ENCODE measurements around the gene AFF4. TPM values are rescaled to one million over a fixed set of nuclear protein-coding genes. Genes with fewer than 3 reads are reported as not detected.
A peak's percentile ranks its signal among the peaks of the same experiment; 100 is the strongest.

Gene AFF4
- total and polyA plus RNA-seq, 2 donors (not counting 1 experiment from before 2014, with no cell fraction given): 16.2 to 81.5 TPM

DNA sequence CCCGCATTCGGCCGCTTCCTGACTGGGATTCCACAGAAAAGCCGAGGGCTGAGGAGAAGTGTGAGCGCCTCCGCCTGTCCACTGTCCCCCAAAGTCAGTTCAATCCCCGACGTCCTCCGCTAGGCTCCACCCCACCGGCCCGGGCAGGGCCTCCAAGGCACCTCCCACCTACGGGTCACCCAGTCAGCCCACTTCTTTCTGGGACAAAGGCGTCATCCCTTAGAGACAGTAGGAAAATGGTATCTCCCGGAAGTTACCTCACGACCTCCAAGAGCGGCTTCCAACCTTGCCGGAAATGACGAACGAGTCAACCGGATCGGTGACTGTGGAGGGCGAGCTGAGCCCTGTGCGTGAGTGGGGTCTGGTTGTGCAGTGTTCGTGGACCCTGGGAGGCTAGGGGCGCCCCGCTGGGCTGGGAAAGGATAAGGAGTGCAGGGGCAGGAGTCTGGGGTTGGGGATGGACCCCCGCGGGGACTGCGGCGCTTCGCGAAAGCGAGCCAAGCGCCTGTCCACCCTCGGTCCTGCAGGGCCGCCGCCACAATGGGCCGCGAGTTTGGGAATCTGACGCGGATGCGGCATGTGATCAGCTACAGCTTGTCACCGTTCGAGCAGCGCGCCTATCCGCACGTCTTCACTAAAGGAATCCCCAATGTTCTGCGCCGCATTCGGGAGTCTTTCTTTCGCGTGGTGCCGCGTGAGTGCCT, 96.9 kb downstream of the AFF4 start, which contains the start of the genes GDF9 and UQCRQ:
Gene GDF9, minus strand, starts transcription at position 128 of the 704 bp plus-strand sequence. CDS start 1,936 bp downstream, outside the sequence.
Gene UQCRQ, plus strand, starts transcription at position 301 of the 704 bp plus-strand sequence. Its CDS starts 240 bp downstream, at position 541.
- Histone ChIP-seq H3K4me1 (ENCODE audit: control insufficient read depth in 2 of 2, insufficient read depth in 2 of 2, low read length in 2 of 2) (peaks cover 16 to 19% of the 10 kb centered on the region in 2 donors), H3K4me2 (replicated peaks; ENCODE audit: low read depth, low read length, poor library complexity, severe bottlenecking) (peak within 1 kb of the TSS; percentile 88), H3K9ac (ENCODE audit: low read length) (peak within 1 kb of the TSS; percentile 94), H4K20me1 (ENCODE audit: control insufficient read depth, insufficient read depth, low read length, poor library complexity, severe bottlenecking) (no peaks in the 10 kb centered on the region), H2AFZ (ENCODE audit: insufficient read depth, low read depth, low read length, poor library complexity, severe bottlenecking) (peak within 1 kb of the TSS; percentile 98), H3K27ac (ENCODE audit: low read length in 2 of 2) (peak within 1 kb of the TSS; percentile 92 to 93), H3K79me2 (ENCODE audit: control insufficient read depth, insufficient read depth, low read length) (no peaks in the 10 kb centered on the region), H3K9me3 (ENCODE audit: control extremely low read depth in 1 of 3, control insufficient read depth in 2 of 3, insufficient read depth in 1 of 3, low read length in 2 of 3) (no peaks in the 10 kb centered on the region), H3K36me3 (replicated peaks in 1 of 2; ENCODE audit: control extremely low read depth in 1 of 2, control insufficient read depth in 1 of 2, extremely low read depth in 1 of 2, insufficient read depth in 2 of 2, low read length in 1 of 2) (peaks cover 0 to 8% of the 10 kb centered on the region in 2 experiments), H3K4me3 (ENCODE audit: control extremely low read depth in 1 of 5, extremely low read depth in 1 of 5, insufficient read depth in 1 of 5, low read depth in 2 of 5, low read length in 4 of 5) (peak within 1 kb of the TSS; percentile 67 to 93 (median 81)), H3K27me3 (replicated peaks in 1 of 4; ENCODE audit: control extremely low read depth in 1 of 4, control insufficient read depth in 3 of 4, insufficient read depth in 4 of 4, low read length in 3 of 4) (no peaks in the 10 kb centered on the region)
- CTCF ChIA-PET: interaction anchor here (1.0 to 2.9 kb wide), 4 partner anchors 10 to 366 kb away, joined by 4 to 13 read pairs (median 6); partner anchors contain the start of gene SHROOM1
- Mint-ChIP-seq H3K9me3 (ENCODE audit: insufficient read depth) (no peaks in the 10 kb centered on the region), H3K27me3 (no peaks in the 10 kb centered on the region), H3K27ac (peak within 1 kb of the TSS; percentile 98), H3K4me1 (peaks cover 26% of the 10 kb centered on the region), H3K4me3 (peak within 1 kb of the TSS; percentile 93)
- TF ChIP-seq, protein P1, sequence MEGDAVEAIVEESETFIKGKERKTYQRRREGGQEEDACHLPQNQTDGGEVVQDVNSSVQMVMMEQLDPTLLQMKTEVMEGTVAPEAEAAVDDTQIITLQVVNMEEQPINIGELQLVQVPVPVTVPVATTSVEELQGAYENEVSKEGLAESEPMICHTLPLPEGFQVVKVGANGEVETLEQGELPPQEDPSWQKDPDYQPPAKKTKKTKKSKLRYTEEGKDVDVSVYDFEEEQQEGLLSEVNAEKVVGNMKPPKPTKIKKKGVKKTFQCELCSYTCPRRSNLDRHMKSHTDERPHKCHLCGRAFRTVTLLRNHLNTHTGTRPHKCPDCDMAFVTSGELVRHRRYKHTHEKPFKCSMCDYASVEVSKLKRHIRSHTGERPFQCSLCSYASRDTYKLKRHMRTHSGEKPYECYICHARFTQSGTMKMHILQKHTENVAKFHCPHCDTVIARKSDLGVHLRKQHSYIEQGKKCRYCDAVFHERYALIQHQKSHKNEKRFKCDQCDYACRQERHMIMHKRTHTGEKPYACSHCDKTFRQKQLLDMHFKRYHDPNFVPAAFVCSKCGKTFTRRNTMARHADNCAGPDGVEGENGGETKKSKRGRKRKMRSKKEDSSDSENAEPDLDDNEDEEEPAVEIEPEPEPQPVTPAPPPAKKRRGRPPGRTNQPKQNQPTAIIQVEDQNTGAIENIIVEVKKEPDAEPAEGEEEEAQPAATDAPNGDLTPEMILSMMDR (IDR thresholded peaks at IDR 0.05): no peak
- TF ChIP-seq EZH2 (IDR thresholded peaks at IDR 0.05; ENCODE audit: borderline replicate concordance, insufficient read depth, low read depth, low read length, poor library complexity, severe bottlenecking): no peak
- intact Hi-C loops (cut with micrococcal nuclease): loop anchor here (1.0 to 5.0 kb wide), 8 partner anchors 36 to 497 kb away; partner anchors contain the start of genes HSPA4, KIF3A, RAD50 and SHROOM1
- POLR2A ChIA-PET: interaction anchor here (0.6 to 1.3 kb wide), 4 partner anchors 10 to 376 kb away, joined by 3 to 9 read pairs (median 3); partner anchors contain the start of gene IRF1
- ATAC-seq (ENCODE audit: low read depth): peak; percentile 99
- peak; percentile 97 for DNase-seq
- under 1% methylated on average over 55 of the region's 55 CpGs for WGBS (ENCODE audit: insufficient coverage)

Data from B cell (primary cell).